ENCODE data around the gene AP1G2.

Gene AP1G2

DNA sequence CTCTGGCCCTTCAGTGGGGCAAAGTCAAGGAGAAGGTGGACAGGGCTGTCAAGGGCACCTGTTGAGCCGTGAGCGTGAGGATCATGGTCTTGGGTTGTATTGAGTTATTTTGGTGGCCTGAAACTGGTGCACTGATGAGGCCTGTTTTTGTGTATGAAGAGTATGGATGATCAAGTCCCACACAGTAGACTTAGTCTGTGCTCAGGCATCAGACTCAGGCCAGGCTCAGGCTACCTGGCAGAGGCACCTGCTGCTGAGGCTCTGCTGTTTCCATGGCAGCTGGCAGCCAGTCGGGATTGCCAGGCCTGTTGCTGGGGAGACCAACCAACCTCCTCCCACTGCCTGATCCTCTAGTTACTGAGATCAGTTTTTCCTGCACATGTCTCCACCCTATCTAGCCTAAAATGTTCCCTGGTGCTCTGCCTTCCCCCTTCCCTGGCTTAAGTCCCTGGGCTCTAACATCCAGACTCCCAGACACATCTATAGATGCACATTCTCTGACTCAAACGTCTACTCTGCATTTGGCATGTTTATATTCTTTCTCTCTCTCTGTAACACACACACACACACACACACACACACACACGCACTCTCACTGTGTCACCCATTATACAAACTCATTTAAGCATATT, 5.9 kb upstream of the AP1G2 start:
- DNase-seq (ENCODE audit: insufficient read length, low spot score) (no peak), FAIRE-seq (no peak)
- no peak for TF ChIP-seq POLR2AphosphoS5 (IDR thresholded peaks at IDR 0.05; ENCODE audit: low read depth, low read length)
- no peak for TF ChIP-seq POLR2A (IDR thresholded peaks at IDR 0.05; ENCODE audit: low read depth, low read length)
- TF ChIP-seq PAX5 (IDR thresholded peaks at IDR 0.05; ENCODE audit: insufficient read depth, low read length, severe bottlenecking): no peak
- TF ChIP-seq POU2F2 (IDR thresholded peaks at IDR 0.05; ENCODE audit: low read depth, low read length): no peak
- no peak for TF ChIP-seq SPI1 (IDR thresholded peaks at IDR 0.05; ENCODE audit: low read depth, low read length)
- no peak for TF ChIP-seq TAF1 (IDR thresholded peaks at IDR 0.05; ENCODE audit: low read depth, low read length)

DNA sequence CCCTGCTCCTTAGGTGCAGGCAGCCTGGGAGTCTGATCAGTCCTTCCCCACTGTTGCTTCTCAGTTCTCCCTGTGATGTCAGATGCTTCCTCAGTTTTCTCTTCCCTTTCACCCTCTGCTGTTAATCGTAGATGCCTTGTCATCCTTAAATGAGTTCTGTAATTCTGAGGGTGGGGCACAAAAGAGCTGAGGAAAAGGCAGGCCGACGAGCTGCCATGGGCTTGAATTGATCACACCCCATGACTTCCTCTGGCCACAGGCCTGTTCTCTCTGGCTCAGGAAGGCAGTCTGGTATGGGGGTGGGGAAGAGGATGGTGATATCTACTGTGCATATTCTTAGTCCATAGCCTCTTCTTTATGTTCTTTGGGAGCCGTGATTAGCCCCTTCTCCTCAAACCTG, 5.2 kb upstream of the AP1G2 start:
- DNase-seq (ENCODE audit: insufficient read length, low spot score): no peak
- peak; percentile 45 for FAIRE-seq
- TF ChIP-seq POLR2AphosphoS5 (IDR thresholded peaks at IDR 0.05; ENCODE audit: low read depth, low read length) (no peak), SPI1 (IDR thresholded peaks at IDR 0.05; ENCODE audit: low read depth, low read length) (no peak)

DNA sequence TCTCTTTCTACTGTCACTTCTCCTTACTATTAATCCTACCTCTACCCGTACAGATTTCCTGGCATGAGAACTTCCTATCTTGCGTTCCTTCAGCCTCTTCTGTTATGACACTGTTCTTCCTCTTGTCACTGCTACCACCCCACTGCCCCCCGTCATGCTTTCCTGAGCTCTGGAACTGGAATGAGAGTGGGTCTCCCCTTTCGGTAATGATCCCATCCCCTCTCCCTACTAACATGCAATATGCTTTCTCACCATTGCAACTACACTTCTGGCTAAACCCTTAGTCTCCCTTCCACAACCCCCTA, 4.9 kb upstream of the AP1G2 start:
- DNase-seq (ENCODE audit: insufficient read length, low spot score): no peak
- no peak for TF ChIP-seq POU2F2 (IDR thresholded peaks at IDR 0.05; ENCODE audit: low read depth, low read length)
- no peak for TF ChIP-seq POLR2AphosphoS5 (IDR thresholded peaks at IDR 0.05; ENCODE audit: low read depth, low read length)
- TF ChIP-seq POLR2A (IDR thresholded peaks at IDR 0.05; ENCODE audit: low read depth, low read length): no peak
- TF ChIP-seq SPI1 (IDR thresholded peaks at IDR 0.05; ENCODE audit: low read depth, low read length): no peak
- TF ChIP-seq TAF1 (IDR thresholded peaks at IDR 0.05; ENCODE audit: low read depth, low read length): no peak
- no peak for TF ChIP-seq PAX5 (IDR thresholded peaks at IDR 0.05; ENCODE audit: insufficient read depth, low read length, severe bottlenecking)
- no peak for FAIRE-seq

DNA sequence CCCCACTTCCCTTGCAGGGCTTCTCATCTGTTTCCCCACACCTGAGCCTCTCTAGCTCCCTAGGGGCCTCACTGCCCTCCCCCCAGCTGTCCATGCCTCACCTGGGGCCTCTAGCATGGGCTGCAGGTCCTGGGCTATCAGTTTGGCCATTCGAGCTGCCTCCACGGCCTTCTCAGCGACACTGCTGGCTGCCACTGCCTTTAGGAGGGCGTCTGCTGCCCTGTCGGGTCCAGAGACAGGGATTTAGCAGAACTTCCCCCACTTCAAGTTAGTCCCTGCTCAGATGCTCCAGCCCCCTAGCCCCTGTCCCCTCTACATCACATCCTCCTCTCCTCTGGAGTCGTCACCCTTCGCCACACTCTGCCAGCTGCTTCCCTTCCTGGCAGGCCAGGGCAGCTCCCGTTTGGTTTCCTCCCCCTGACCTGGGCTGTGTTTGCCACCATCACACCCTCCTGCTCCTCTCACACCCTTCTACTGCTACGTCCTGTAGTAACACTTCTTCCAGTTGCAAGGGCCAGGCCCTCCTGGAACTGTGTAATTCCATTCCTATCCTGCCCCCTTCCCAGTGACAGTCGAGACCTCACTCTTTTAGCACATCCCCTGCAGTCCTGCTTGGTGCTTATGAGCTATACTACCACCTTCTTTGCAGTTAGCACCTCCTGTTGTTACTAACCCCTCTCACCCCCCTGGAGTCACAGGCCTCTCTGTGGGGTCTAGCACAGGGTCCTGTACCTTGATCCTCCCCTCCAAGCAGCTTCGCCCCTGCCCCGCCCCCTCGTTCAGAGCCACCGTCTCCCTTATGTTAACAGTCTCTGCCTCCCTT, 4.3 kb upstream of the AP1G2 start:
- no peak for DNase-seq (ENCODE audit: insufficient read length, low spot score)
- no peak for TF ChIP-seq TAF1 (IDR thresholded peaks at IDR 0.05; ENCODE audit: low read depth, low read length)
- no peak for TF ChIP-seq POLR2AphosphoS5 (IDR thresholded peaks at IDR 0.05; ENCODE audit: low read depth, low read length)
- TF ChIP-seq POU2F2 (IDR thresholded peaks at IDR 0.05; ENCODE audit: low read depth, low read length): no peak
- no peak for TF ChIP-seq PAX5 (IDR thresholded peaks at IDR 0.05; ENCODE audit: insufficient read depth, low read length, severe bottlenecking)
- TF ChIP-seq POLR2A (IDR thresholded peaks at IDR 0.05; ENCODE audit: low read depth, low read length): no peak
- no peak for TF ChIP-seq SPI1 (IDR thresholded peaks at IDR 0.05; ENCODE audit: low read depth, low read length)
- no peak for FAIRE-seq

DNA sequence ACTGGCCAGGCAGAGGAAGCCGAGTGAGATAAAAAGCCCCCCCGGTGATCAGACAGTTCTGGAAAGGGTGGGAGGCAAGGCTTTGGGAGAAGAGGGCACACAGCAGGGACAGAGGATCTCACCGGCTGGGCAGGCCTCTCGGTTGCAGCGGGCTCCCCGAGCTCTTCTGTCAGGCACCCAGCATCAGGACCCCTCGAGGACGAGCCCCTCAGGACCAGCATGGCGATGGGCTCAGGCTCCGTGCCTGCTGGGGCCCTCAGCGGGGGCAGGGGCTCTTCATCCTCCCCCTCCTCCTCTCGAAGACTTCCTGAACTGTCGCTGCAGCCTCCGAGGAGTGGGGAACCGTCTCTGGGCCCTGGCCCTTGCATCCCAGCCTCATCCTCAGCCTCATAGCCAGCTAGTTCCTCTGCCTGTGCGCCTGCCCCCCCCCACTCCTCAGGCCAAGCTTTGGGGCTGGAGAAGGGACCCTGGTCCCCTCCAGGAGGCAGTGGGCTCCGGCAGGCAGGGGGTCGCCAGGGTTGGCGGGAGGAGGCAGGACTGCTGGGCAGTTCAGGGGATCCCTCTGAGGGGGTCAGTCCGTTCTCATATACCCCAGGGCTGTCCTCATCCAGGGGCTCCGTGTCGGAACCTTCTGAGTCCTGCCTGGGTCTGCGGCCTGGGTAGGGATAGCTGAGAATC, 3.4 kb upstream of the AP1G2 start:
- DNase-seq (ENCODE audit: insufficient read length, low spot score) (no peak), FAIRE-seq (no peak)
- no peak for TF ChIP-seq TAF1 (IDR thresholded peaks at IDR 0.05; ENCODE audit: low read depth, low read length)
- TF ChIP-seq POU2F2 (IDR thresholded peaks at IDR 0.05; ENCODE audit: low read depth, low read length): no peak
- TF ChIP-seq PAX5 (IDR thresholded peaks at IDR 0.05; ENCODE audit: insufficient read depth, low read length, severe bottlenecking): no peak
- no peak for TF ChIP-seq POLR2A (IDR thresholded peaks at IDR 0.05; ENCODE audit: low read depth, low read length)
- TF ChIP-seq SPI1 (IDR thresholded peaks at IDR 0.05; ENCODE audit: low read depth, low read length): no peak
- no peak for TF ChIP-seq POLR2AphosphoS5 (IDR thresholded peaks at IDR 0.05; ENCODE audit: low read depth, low read length)

DNA sequence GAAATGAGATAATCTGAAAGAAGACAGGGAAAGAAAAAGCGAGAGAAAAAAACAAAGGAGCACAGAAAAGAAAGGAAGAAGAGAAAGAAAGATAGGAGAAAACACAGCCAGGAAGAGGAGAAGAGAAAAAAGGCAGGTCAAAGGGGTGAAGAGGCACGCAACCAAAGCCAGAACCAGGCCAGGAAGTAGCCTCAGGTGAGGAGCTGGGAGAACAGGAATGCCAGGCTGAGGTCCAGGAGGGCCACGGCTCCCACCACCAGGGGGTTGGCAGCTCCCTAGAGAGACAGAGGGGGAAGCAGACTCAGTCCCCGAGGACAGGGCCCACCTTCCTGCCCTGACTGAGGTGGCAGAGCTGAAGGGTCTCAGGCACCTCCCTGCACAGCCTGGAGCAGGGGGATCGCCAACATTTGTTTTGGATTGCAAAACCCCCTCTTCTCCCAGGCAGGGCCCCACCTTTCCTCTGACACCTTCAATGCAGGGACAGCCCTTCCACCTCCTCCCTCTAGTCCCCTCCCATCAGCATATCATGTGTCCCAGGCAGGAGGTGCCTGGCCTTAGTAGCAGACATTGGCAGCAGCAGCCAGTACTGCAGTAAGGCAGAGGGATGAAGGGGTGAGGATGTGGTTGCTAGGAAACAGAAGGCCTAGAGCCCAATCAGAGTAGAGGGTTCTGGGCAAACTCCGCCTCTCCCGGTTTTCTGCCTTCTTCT, 2.0 kb upstream of the AP1G2 start:
- no peak for DNase-seq (ENCODE audit: insufficient read length, low spot score)
- no peak for FAIRE-seq
- no peak for TF ChIP-seq POU2F2 (IDR thresholded peaks at IDR 0.05; ENCODE audit: low read depth, low read length)
- TF ChIP-seq POLR2A (IDR thresholded peaks at IDR 0.05; ENCODE audit: low read depth, low read length): no peak
- TF ChIP-seq TAF1 (IDR thresholded peaks at IDR 0.05; ENCODE audit: low read depth, low read length): no peak
- no peak for TF ChIP-seq POLR2AphosphoS5 (IDR thresholded peaks at IDR 0.05; ENCODE audit: low read depth, low read length)
- TF ChIP-seq SPI1 (IDR thresholded peaks at IDR 0.05; ENCODE audit: low read depth, low read length): no peak
- no peak for TF ChIP-seq PAX5 (IDR thresholded peaks at IDR 0.05; ENCODE audit: insufficient read depth, low read length, severe bottlenecking)

DNA sequence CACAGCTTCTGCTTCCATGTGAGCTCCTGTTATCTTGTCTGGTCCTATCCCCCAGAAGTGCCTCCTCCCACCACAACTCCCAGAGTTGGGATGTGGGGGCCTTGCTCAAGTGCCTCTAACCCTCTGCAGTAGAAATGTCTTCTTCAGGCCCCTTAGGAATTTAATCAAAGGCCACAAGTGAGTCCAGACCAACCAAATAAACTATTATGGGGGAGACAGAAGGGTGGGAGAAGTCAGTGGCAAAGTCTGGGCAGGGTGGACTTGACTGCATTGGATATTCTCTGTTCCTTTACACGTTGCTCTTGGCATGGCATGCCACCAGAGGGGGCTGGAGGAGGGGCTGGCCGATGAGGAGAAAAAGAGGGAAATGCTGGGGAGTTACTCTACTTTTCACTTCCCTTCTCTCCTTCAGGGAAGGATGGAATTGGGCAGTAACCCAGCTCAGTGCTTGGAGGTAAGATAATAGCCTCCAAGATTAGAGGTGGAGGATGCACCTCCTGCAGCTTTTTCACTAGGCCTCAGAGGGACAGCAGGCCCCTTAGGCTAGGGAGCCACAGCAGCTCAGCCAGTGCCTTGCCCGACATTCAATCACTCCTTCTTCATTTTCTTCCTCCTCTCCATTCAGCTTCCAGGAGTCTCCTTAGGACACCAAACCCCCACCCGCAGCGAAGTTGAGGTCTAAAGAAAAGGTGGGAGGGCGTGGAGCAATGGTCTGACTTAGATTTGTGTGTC, 1.2 kb upstream of the AP1G2 start:
- FAIRE-seq (peak; percentile 47), DNase-seq (ENCODE audit: insufficient read length, low spot score) (no peak)
- no peak for TF ChIP-seq TAF1 (IDR thresholded peaks at IDR 0.05; ENCODE audit: low read depth, low read length)
- TF ChIP-seq PAX5 (IDR thresholded peaks at IDR 0.05; ENCODE audit: insufficient read depth, low read length, severe bottlenecking): no peak
- peak; percentile 39; the same call in 1 of the 2 replicates for TF ChIP-seq SPI1 (IDR thresholded peaks at IDR 0.05; ENCODE audit: low read depth, low read length)
- TF ChIP-seq POU2F2 (IDR thresholded peaks at IDR 0.05; ENCODE audit: low read depth, low read length): no peak
- no peak for TF ChIP-seq POLR2A (IDR thresholded peaks at IDR 0.05; ENCODE audit: low read depth, low read length)
- 0 out of 2 replicates have a peak, but pooled peaks have one; percentile 21 for TF ChIP-seq POLR2AphosphoS5 (IDR thresholded peaks at IDR 0.05; ENCODE audit: low read depth, low read length)

DNA sequence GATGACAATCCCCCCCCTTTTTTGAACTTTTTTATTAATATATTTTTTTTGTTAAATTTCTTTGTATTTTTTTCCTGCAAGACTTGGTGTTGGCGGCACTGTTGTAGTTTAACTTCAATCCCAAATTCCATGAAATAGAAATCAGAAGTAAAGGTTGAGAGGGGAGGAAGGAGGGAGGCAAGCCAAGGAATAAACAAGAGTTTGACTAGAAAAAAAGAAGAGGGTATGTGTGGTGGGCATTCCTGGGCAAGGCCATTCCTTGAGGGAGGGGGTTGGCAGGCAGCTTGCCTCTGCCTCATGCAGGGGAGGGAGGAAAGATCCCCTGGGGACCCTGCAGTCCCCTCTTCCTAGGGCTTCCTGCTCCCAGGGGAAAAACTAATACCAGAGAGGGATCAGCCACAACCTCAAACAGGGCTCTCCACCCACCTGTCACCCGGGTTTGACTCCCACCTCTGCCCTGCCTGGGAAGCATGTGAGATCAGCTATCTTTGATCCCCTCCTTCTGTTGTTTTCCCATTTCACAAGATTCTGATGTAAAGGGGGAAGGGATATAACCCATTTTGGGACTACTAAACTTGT, 519 bp upstream of the AP1G2 start:
- FAIRE-seq (no peak), DNase-seq (ENCODE audit: insufficient read length, low spot score) (no peak)
- TF ChIP-seq POU2F2 (IDR thresholded peaks at IDR 0.05; ENCODE audit: low read depth, low read length) (0 out of 2 replicates have a peak, but pooled peaks have one; percentile 40), POLR2A (IDR thresholded peaks at IDR 0.05; ENCODE audit: low read depth, low read length) (no peak), TAF1 (IDR thresholded peaks at IDR 0.05; ENCODE audit: low read depth, low read length) (no peak), POLR2AphosphoS5 (IDR thresholded peaks at IDR 0.05; ENCODE audit: low read depth, low read length) (no peak), SPI1 (IDR thresholded peaks at IDR 0.05; ENCODE audit: low read depth, low read length) (no peak), PAX5 (IDR thresholded peaks at IDR 0.05; ENCODE audit: insufficient read depth, low read length, severe bottlenecking) (no peak)

All from GM12891 (cell line).